ENCODE measurements around the gene TCF7.

Gene TCF7

DNA sequence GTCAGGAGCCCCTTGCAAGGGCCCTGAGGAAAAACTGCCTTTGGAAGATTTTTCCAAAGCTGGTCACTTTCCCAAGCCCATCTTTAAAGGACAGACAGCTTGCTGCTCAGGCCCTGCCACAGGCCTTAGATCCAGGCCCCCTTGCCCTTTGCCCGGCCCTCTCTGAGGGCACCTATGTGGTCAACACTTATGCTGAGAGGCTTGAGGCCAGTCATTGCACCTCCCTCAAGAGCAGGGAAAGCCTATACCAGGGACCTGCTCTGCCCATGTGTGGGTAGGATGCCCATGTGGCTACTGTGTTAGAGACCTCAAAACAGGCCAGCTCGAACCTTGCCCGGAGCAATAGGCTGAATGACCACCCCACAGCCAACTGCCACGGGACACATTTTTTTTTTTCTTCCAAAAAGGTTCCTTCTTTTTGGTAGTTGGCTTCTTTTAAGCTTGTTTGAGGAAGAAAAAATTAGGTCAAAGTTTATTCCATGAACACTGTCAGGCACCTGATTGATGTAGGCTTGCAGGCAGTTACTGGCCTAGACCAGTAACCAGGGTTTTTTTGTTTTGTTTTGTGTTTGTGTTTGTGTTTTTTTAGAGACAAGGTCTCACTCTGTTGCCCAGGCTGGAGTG, 3.8 kb downstream of the TCF7 start:
- TF ChIP-seq, protein P1, sequence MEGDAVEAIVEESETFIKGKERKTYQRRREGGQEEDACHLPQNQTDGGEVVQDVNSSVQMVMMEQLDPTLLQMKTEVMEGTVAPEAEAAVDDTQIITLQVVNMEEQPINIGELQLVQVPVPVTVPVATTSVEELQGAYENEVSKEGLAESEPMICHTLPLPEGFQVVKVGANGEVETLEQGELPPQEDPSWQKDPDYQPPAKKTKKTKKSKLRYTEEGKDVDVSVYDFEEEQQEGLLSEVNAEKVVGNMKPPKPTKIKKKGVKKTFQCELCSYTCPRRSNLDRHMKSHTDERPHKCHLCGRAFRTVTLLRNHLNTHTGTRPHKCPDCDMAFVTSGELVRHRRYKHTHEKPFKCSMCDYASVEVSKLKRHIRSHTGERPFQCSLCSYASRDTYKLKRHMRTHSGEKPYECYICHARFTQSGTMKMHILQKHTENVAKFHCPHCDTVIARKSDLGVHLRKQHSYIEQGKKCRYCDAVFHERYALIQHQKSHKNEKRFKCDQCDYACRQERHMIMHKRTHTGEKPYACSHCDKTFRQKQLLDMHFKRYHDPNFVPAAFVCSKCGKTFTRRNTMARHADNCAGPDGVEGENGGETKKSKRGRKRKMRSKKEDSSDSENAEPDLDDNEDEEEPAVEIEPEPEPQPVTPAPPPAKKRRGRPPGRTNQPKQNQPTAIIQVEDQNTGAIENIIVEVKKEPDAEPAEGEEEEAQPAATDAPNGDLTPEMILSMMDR (IDR thresholded peaks at IDR 0.05; ENCODE audit: low read depth, low read length, missing control alignments) = no peak
- DNase-seq (ENCODE audit: extremely low read depth, low read depth) = no peak
- H3K4me3 ChIP-seq (replicated peaks; ENCODE audit: low read depth, low read length) = no peak overlapping the region

DNA sequence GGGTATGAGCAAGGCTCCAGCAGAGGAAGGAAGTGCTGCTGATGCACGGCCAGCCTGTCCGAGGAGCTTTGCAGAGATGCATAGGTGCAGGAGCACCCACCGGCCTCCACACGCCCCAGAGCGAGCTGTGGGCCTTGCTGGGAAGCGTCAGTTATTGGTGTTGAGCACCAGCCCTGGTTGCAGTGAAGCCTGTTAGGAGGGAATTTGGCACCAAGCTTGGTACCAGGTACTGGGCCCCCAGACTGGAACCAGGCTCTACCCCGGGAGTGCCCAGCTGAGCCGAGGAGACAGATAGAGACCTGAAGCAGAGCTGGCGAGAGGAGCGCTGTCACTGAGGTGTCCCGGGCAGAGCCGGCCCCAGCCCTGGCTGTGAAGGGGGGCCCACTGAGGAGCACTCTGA, 5.2 kb downstream of the TCF7 start:
- no peak for DNase-seq (ENCODE audit: extremely low read depth, low read depth)
- TF ChIP-seq, protein P1 (IDR thresholded peaks at IDR 0.05; ENCODE audit: low read depth, low read length, missing control alignments) = no peak
- no peak overlapping the region for H3K4me3 ChIP-seq (replicated peaks; ENCODE audit: low read depth, low read length)

GRCh38 chr5:134120386-134121138, 6.1 kb downstream of the TCF7 start:
- H3K4me3 ChIP-seq (replicated peaks; ENCODE audit: low read depth, low read length) = no peak overlapping the region
- no peak for DNase-seq (ENCODE audit: extremely low read depth, low read depth)
- TF ChIP-seq, protein P1 (IDR thresholded peaks at IDR 0.05; ENCODE audit: low read depth, low read length, missing control alignments) = no peak

DNA sequence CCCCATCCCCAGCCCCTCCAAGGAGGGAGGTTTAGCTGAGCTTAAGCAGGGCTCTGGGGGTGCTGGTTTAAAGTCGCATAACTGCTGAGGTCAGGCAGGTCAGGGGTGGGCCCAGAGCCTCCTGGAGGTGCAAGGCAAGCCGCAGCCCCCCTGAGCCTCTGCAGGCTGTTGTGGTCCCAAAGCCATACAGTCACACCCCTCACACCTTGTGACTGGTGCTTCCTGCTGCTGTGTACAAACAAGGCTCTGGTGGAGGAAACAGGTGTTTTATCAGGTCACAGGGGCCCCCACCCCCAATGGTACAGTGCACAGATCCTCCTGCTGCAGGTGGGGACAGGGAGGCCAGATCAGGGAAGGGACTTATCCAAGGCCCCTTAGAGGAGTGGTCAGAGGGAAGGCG, 8.0 kb downstream of the TCF7 start:
- TF ChIP-seq, protein P1 (IDR thresholded peaks at IDR 0.05; ENCODE audit: low read depth, low read length, missing control alignments) = no peak
- H3K4me3 ChIP-seq (replicated peaks; ENCODE audit: low read depth, low read length) = no peak overlapping the region
- DNase-seq (ENCODE audit: extremely low read depth, low read depth) = no peak

DNA sequence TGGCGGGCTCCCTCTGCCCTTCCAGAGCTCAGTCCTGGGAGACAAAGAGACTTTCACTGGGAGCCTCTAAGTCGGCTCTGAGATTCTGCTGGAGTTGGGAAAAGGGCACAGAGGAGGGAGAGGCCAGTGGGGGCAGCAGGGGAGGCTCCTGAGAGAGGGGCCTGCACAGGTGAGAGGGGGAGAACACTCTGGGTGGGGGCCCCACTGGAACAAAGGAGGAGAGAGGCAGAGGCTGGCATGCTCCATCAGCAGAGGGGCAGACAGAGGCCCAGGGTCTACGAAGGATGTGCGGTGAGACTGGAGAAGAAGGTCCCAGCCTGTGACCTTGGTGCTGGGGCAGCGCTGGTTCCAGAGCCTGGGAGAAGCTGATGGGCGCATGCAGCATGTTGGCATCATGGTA, 8.9 kb downstream of the TCF7 start:
- TF ChIP-seq, protein P1 (IDR thresholded peaks at IDR 0.05; ENCODE audit: low read depth, low read length, missing control alignments) = no peak
- no peak overlapping the region for H3K4me3 ChIP-seq (replicated peaks; ENCODE audit: low read depth, low read length)
- no peak for DNase-seq (ENCODE audit: extremely low read depth, low read depth)

GRCh38 chr5:134124289-134125038, 10.0 kb downstream of the TCF7 start:
- peak; percentile 52 for DNase-seq (ENCODE audit: extremely low read depth, low read depth)
- no peak overlapping the region for H3K4me3 ChIP-seq (replicated peaks; ENCODE audit: low read depth, low read length)
- TF ChIP-seq, protein P1 (IDR thresholded peaks at IDR 0.05; ENCODE audit: low read depth, low read length, missing control alignments) = no peak
